NCI-H2107 (cell line): ENCODE measurements around the gene OR2S2.
"Not testable (repeated sequence)": the region's sequence is repeated elsewhere in the genome, so short reads cannot be mapped to it uniquely, and the experiment has no call there.

Source experiments
- DNase-seq: peaks from one replicate; lab custom pipeline; 2025; lab: John Stamatoyannopoulos, UW

The OR2S2 gene

GRCh38 chr9:35962126-35962906 is 4.4 kb upstream of the OR2S2 start:
- no peak for DNase-seq

- no peak for DNase-seq
Observed at GRCh38 chr9:35960039-35960655, 2.2 kb upstream of the OR2S2 start.

GRCh38 chr9:35956651-35957050 is 1.3 kb downstream of the OR2S2 start:
- DNase-seq = no peak

GRCh38 chr9:35954942-35955546 is 2.9 kb downstream of the OR2S2 start:
- DNase-seq = peak; percentile 50

GRCh38 chr9:35952526-35953191 is 5.3 kb downstream of the OR2S2 start:
- DNase-seq = no peak

GRCh38 chr9:35951736-35952135 is 6.2 kb downstream of the OR2S2 start:
- no peak for DNase-seq

- no peak for DNase-seq
Observed at GRCh38 chr9:35948901-35949318, 9.0 kb downstream of the OR2S2 start.

GRCh38 chr9:35948451-35948850 is 9.5 kb downstream of the OR2S2 start:
- no peak for DNase-seq

- DNase-seq = peak; percentile 11
Observed at GRCh38 chr9:35945341-35946018, 12.5 kb downstream of the OR2S2 start.

- no peak for DNase-seq
Observed at GRCh38 chr9:35944841-35945240, 13.1 kb downstream of the OR2S2 start.

GRCh38 chr9:35944173-35944572 is 13.8 kb downstream of the OR2S2 start:
- no peak for DNase-seq

GRCh38 chr9:35942286-35942685 is 15.7 kb downstream of the OR2S2 start:
- DNase-seq = no peak

GRCh38 chr9:35940458-35941407 is 17.2 kb downstream of the OR2S2 start:
- DNase-seq = no peak

- no peak for DNase-seq
Observed at GRCh38 chr9:35939679-35940250, 18.2 kb downstream of the OR2S2 start.

GRCh38 chr9:35938474-35939356 is 19.2 kb downstream of the OR2S2 start:
- DNase-seq = no peak

- no peak for DNase-seq
Observed at GRCh38 chr9:35937227-35937626, 20.7 kb downstream of the OR2S2 start.

- DNase-seq = no peak
Observed at GRCh38 chr9:35935755-35936509, 22.0 kb downstream of the OR2S2 start.

- no peak for DNase-seq
Observed at GRCh38 chr9:35935261-35935660, 22.7 kb downstream of the OR2S2 start.

- DNase-seq = not testable (repeated sequence)
Observed at GRCh38 chr9:35934069-35934468, 23.9 kb downstream of the OR2S2 start.
